NT2/D1 (cell line): Measurements from ENCODE around the gene CLPTM1.

Experiments used
- SUZ12 ChIP-seq: IDR thresholded peaks from 2 replicates; pipeline ENCODE4 v1.6.1; 2011; ENCODE audit not compliant: insufficient read length, insufficient read depth; ENCODE audit errors: extremely low read depth
- YY1 ChIP-seq: IDR thresholded peaks from 2 replicates; pipeline ENCODE4 v1.6.1; 2011; ENCODE audit not compliant: insufficient read length, insufficient read depth

DNA sequence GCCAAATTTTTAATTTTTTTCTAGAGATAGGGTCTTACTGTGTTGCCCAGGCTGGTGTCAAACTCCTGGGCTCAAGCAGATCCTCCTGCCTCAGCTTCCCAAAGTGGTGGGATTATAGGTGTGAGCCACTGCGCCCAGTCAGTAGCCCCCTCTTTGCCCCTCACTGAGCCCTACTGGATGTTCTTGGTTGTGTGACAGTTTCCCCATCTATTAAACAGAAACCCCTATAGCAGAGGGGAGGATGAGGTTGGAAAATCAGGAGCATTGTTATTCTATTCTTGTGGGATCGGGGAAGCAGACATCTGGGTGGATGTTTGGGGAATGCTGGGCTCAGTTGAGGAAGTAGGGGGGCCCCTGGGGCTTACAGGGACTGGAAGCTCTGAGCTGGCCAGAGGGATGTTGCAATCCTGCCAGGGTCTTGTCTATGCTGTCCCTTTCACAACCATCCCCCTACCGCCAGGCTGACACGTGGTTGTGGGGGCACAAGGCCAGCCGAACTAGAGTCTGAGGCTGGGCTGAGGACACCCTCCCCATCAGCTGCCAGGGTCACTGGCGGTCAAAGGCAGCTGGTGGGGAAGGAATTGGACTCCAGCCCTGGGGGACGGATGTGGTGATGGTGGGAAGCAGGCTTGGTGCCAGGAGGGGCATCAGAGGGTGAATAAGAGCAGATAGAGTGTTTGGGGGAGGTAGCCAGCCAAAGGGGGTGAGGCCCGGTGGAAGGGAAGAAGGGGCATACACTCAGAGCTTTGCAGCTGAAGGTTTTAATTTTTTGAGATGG lies 29.9 kb upstream of the CLPTM1 start:
- TF ChIP-seq YY1 = no peak
- TF ChIP-seq SUZ12 = no peak
